ENCODE data around the gene LHX3. TPM values are rescaled to one million over a fixed set of nuclear protein-coding genes. Genes with fewer than 3 reads are reported as not detected.

The LHX3 gene
- total RNA-seq, 1 donor from 2014 or later, result not detected

GRCh38 chr9:136187197-136187596 lies 17.7 kb downstream of the LHX3 start:
- Mint-ChIP-seq H3K27ac (ENCODE audit: unreplicated experiment) (no peak overlapping the region), H3K27me3 (ENCODE audit: unreplicated experiment) (peaks cover 9% of the 10 kb centered on the region), H3K4me3 (ENCODE audit: unreplicated experiment) (no peak overlapping the region), H3K36me3 (ENCODE audit: low read depth, unreplicated experiment) (no peaks in the 10 kb centered on the region), H3K9me3 (ENCODE audit: unreplicated experiment) (no peaks in the 10 kb centered on the region), H3K4me1 (ENCODE audit: unreplicated experiment) (no peaks in the 10 kb centered on the region)
- DNase-seq (ENCODE audit: low spot score), result no peak
- TF ChIP-seq CTCF (IDR thresholded peaks at IDR 0.05; ENCODE audit: unreplicated experiment), result no peak

GRCh38 chr9:136186386-136186785 lies 18.5 kb downstream of the LHX3 start:
- peaks cover 9% of the 10 kb centered on the region for H3K27me3 Mint-ChIP-seq (ENCODE audit: unreplicated experiment)
- no peak for DNase-seq (ENCODE audit: low spot score)
- no peak overlapping the region for H3K27ac Mint-ChIP-seq (ENCODE audit: unreplicated experiment)
- no peaks in the 10 kb centered on the region for H3K9me3 Mint-ChIP-seq (ENCODE audit: unreplicated experiment)
- H3K36me3 Mint-ChIP-seq (ENCODE audit: low read depth, unreplicated experiment), result no peaks in the 10 kb centered on the region
- H3K4me1 Mint-ChIP-seq (ENCODE audit: unreplicated experiment), result no peaks in the 10 kb centered on the region
- H3K4me3 Mint-ChIP-seq (ENCODE audit: unreplicated experiment), result no peak overlapping the region
- TF ChIP-seq CTCF (IDR thresholded peaks at IDR 0.05; ENCODE audit: unreplicated experiment), result no peak

- H3K4me1 Mint-ChIP-seq (ENCODE audit: unreplicated experiment), result no peaks in the 10 kb centered on the region
- no peak for DNase-seq (ENCODE audit: low spot score)
These were observed 19.1 kb downstream of the LHX3 start for GRCh38 chr9:136185596-136186366.

DNA sequence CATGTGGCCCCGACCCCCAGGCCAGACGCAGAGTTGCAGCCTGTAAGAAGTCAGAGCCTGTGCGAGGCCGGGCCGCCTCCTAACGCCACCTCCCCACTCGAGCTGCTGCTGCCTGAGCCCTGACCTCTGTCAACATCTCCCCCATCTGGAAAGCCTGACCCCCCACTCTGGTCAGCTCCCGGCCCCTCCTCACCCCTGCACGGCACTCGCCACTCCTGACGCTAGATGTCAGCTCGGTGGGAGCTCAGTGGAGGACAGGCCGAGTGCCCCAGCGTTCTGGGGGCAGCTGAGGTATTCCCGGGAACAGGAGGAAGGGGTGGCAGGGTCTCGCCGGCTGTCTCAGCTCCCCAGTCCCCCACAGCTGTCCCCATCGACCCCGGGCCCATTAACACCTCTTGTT lies 19.9 kb downstream of the LHX3 start:
- Mint-ChIP-seq H3K4me3 (ENCODE audit: unreplicated experiment) (no peak overlapping the region), H3K4me1 (ENCODE audit: unreplicated experiment) (no peaks in the 10 kb centered on the region), H3K27ac (ENCODE audit: unreplicated experiment) (no peak overlapping the region), H3K27me3 (ENCODE audit: unreplicated experiment) (peaks cover 3% of the 10 kb centered on the region), H3K36me3 (ENCODE audit: low read depth, unreplicated experiment) (peaks cover 3% of the 10 kb centered on the region), H3K9me3 (ENCODE audit: unreplicated experiment) (no peaks in the 10 kb centered on the region)
- DNase-seq (ENCODE audit: low spot score), result no peak
- TF ChIP-seq CTCF (IDR thresholded peaks at IDR 0.05; ENCODE audit: unreplicated experiment), result no peak

More at GRCh38 chr9:136185596-136186366, 19.1 kb downstream of the LHX3 start:
- Mint-ChIP-seq H3K36me3 (ENCODE audit: low read depth, unreplicated experiment) (no peaks in the 10 kb centered on the region), H3K4me3 (ENCODE audit: unreplicated experiment) (no peak overlapping the region), H3K27me3 (ENCODE audit: unreplicated experiment) (peaks cover 6% of the 10 kb centered on the region), H3K9me3 (ENCODE audit: unreplicated experiment) (no peaks in the 10 kb centered on the region), H3K27ac (ENCODE audit: unreplicated experiment) (no peak overlapping the region)
- no peak for TF ChIP-seq CTCF (IDR thresholded peaks at IDR 0.05; ENCODE audit: unreplicated experiment)

DNA sequence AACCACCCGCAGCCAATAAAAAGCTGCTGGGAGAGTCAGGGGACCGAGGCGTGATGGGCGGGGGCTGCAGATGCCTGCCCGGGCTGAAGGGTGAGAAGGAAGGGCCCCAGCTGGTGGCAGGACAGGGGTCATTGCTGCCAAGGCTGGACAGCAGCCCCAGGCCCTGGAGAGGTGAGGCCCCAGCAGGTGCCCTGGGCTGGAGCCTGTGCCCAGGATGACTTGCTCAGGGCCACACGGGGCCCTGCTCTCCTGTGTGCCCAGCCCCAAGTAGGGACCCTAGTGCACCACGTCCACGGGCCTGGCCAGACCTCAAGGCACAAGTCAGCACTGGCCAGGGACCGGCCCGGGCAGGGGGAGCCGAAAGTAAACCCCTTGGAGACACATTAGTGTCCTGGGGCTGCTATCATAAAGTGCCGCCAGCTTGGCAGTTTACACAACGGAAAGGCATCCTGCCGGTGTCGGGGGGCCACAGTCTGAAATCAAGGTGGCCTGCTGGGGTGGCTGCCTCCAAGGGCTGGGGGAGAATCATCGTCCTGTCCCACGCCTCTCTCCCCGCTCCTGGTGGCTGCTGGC lies 22.0 kb downstream of the LHX3 start:
- no peak for TF ChIP-seq CTCF (IDR thresholded peaks at IDR 0.05; ENCODE audit: unreplicated experiment)
- Mint-ChIP-seq H3K36me3 (ENCODE audit: low read depth, unreplicated experiment) (peaks cover 3% of the 10 kb centered on the region), H3K4me1 (ENCODE audit: unreplicated experiment) (no peaks in the 10 kb centered on the region), H3K4me3 (ENCODE audit: unreplicated experiment) (no peak overlapping the region), H3K9me3 (ENCODE audit: unreplicated experiment) (no peaks in the 10 kb centered on the region), H3K27me3 (ENCODE audit: unreplicated experiment) (peaks cover 3% of the 10 kb centered on the region), H3K27ac (ENCODE audit: unreplicated experiment) (no peak overlapping the region)
- DNase-seq (ENCODE audit: low spot score), result no peak
